ENCODE measurements around the gene JKAMP. TPM values are rescaled to one million over a fixed set of nuclear protein-coding genes. Genes with fewer than 3 reads are reported as not detected.

The JKAMP gene
- total RNA-seq, 1 experiment from 2014 or later = 46.5 TPM

DNA sequence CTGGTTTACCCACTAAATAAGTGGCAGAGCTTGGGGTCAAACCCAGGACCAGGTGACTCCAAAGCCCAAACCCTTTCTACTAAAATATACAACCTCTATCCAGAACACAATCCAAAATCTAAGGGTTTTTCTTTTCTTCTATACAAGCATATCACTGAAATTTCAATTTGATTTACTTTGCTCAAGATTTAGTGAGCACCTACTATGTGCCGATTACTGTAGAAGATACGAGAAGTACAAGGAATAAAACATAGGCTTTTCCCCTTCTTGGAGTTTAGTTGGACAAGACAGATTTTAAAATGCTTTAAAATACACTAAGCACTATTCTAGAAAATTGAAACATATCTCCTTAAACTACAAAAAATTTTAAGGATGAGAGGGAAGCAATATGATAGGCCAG is 2.9 kb upstream of the JKAMP start:
- ATAC-seq = no peak
- Histone ChIP-seq H3K27ac (ENCODE audit: low read depth, low read length) (peak overlapping the region; percentile 87; the same call in 1 of the 2 replicates), H3K4me2 (ENCODE audit: low read length) (peak overlapping the region; percentile 96; the same call in 1 of the 2 replicates), H2AFZ (ENCODE audit: low read depth, low read length, poor library complexity, severe bottlenecking) (no peak overlapping the region), H3K79me2 (ENCODE audit: insufficient read depth, low read length) (peaks cover 53% of the 10 kb centered on the region), H3K4me1 (ENCODE audit: control insufficient read depth in 1 of 2, insufficient read depth in 2 of 2, low read length in 2 of 2) (peaks cover 13 to 33% of the 10 kb centered on the region in 2 experiments), H3K9me2 (ENCODE audit: insufficient read depth) (no peaks in the 10 kb centered on the region), H3K9ac (ENCODE audit: low read length) (no peak overlapping the region), H3K9me3 (ENCODE audit: control insufficient read depth in 1 of 2, insufficient read depth in 1 of 2, low read depth in 1 of 2, low read length in 2 of 2) (no peaks in the 10 kb centered on the region), H4K20me1 (ENCODE audit: insufficient read depth) (no peaks in the 10 kb centered on the region), H3K27me3 (ENCODE audit: insufficient read depth, low read length) (no peaks in the 10 kb centered on the region), H3K36me3 (ENCODE audit: control insufficient read depth in 1 of 2, insufficient read depth in 2 of 2, low read length in 2 of 2) (peaks cover 2 to 5% of the 10 kb centered on the region in 2 experiments; a peak in 2 of 4 replicates), H3K4me3 (replicated peaks in 1 of 2; ENCODE audit: low read depth in 1 of 2, low read length in 2 of 2) (no peak overlapping the region)
- intact Hi-C loops (cut with micrococcal nuclease) = no loop called here
- ChIA-PET CTCF (no interaction called here), RAD21 (ENCODE audit: low non-redundant PET in 1 of 2, low total read pairs in 2 of 2, uncharacterized antibody in 2 of 2, unreplicated experiment in 2 of 2) (no interaction called here), POLR2A (no interaction called here)
- DNase-seq (ENCODE audit: low read depth, low spot score) = no peak
- TF ChIP-seq FOSL1 (IDR thresholded peaks at IDR 0.05; ENCODE audit: low read depth) = no peak
- no peak for TF ChIP-seq SRF (IDR thresholded peaks at IDR 0.05; ENCODE audit: low read depth)
- TF ChIP-seq EZH2phosphoT487 (IDR thresholded peaks at IDR 0.05; ENCODE audit: borderline replicate concordance) = no peak
- TF ChIP-seq YY1 (IDR thresholded peaks at IDR 0.05; ENCODE audit: extremely low read depth, insufficient replicate concordance, low read depth, low read length) = no peak
- TF ChIP-seq, protein P1, sequence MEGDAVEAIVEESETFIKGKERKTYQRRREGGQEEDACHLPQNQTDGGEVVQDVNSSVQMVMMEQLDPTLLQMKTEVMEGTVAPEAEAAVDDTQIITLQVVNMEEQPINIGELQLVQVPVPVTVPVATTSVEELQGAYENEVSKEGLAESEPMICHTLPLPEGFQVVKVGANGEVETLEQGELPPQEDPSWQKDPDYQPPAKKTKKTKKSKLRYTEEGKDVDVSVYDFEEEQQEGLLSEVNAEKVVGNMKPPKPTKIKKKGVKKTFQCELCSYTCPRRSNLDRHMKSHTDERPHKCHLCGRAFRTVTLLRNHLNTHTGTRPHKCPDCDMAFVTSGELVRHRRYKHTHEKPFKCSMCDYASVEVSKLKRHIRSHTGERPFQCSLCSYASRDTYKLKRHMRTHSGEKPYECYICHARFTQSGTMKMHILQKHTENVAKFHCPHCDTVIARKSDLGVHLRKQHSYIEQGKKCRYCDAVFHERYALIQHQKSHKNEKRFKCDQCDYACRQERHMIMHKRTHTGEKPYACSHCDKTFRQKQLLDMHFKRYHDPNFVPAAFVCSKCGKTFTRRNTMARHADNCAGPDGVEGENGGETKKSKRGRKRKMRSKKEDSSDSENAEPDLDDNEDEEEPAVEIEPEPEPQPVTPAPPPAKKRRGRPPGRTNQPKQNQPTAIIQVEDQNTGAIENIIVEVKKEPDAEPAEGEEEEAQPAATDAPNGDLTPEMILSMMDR (IDR thresholded peaks at IDR 0.05 in 2 of 3, conservative IDR thresholded peaks at IDR 0.05 in 1 of 3; ENCODE audit: borderline replicate concordance in 1 of 3, insufficient read depth in 1 of 3, low read depth in 2 of 3, low read length in 2 of 3) = no peak
- TF ChIP-seq, protein P2, sequence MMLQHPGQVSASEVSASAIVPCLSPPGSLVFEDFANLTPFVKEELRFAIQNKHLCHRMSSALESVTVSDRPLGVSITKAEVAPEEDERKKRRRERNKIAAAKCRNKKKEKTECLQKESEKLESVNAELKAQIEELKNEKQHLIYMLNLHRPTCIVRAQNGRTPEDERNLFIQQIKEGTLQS (IDR thresholded peaks at IDR 0.05) = no peak
- TF ChIP-seq, protein P3, sequence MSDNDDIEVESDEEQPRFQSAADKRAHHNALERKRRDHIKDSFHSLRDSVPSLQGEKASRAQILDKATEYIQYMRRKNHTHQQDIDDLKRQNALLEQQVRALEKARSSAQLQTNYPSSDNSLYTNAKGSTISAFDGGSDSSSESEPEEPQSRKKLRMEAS (IDR thresholded peaks at IDR 0.05) = no peak
- no peak for TF ChIP-seq CBX3 (IDR thresholded peaks at IDR 0.05; ENCODE audit: low read depth)
- TF ChIP-seq ZNF274 (IDR thresholded peaks at IDR 0.05; ENCODE audit: low read depth, low read length) = no peak
- no TSS peak for BruUV-seq (replicated peaks)

All from HCT116 (cell line).